Astrocyte (in vitro differentiated cells and primary cell): Measurements from ENCODE around the gene XAF1. TPM values are rescaled to one million over a fixed set of nuclear protein-coding genes. Genes with fewer than 3 reads are reported as not detected.
"Not testable (repeated sequence)": the region's sequence is repeated elsewhere in the genome, so short reads cannot be mapped to it uniquely, and the experiment has no call there.

Experiments
- DNase-seq: peaks from one replicate; pipeline ENCODE4 v3.0.0-alpha.2; 2010; ENCODE audit warnings: low read depth
- FAIRE-seq: peaks from 2 replicates; lab custom pipeline; 2011; peaks lifted over from hg19 to GRCh38; lab: Jason Lieb, UNC
- H2AFZ ChIP-seq: 2 replicates; pipeline ENCODE4 v1.6.0; 2012; ENCODE audit warnings: low read depth, low read length, inconsistent platforms
- H3K27ac ChIP-seq: 2 replicates; pipeline ENCODE4 v1.5.1; 2011; ENCODE audit warnings: low read depth, low read length, inconsistent platforms
- H3K27me3 ChIP-seq: 2 replicates; pipeline ENCODE4 v1.6.0; 2011; ENCODE audit warnings: low read length, inconsistent platforms; ENCODE audit not compliant: insufficient read depth
- H3K36me3 ChIP-seq: 2 replicates; pipeline ENCODE4 v1.5.1; 2011; ENCODE audit warnings: low read length, inconsistent platforms; ENCODE audit not compliant: insufficient read depth
- H3K4me1 ChIP-seq: 2 replicates; pipeline ENCODE4 v1.5.1; 2011; ENCODE audit warnings: low read length, inconsistent platforms; ENCODE audit not compliant: insufficient read depth
- H3K4me2 ChIP-seq: 2 replicates; pipeline ENCODE4 v1.6.0; 2012; ENCODE audit warnings: low read length, inconsistent platforms
- H3K4me3 ChIP-seq: 2 replicates; pipeline ENCODE4 v1.5.1; 2011; ENCODE audit warnings: low read depth, mild to moderate bottlenecking, low read length, inconsistent platforms; ENCODE audit not compliant: insufficient read depth
- H3K79me2 ChIP-seq: 2 replicates; pipeline ENCODE4 v1.6.0; 2012; ENCODE audit warnings: mild to moderate bottlenecking, low read length, inconsistent platforms; ENCODE audit not compliant: insufficient read depth
- H3K9ac ChIP-seq: 2 replicates; pipeline ENCODE4 v1.6.0; 2012; ENCODE audit warnings: mild to moderate bottlenecking, low read length, inconsistent platforms
- H3K9me3 ChIP-seq: 2 replicates; pipeline ENCODE4 v1.5.1; 2012; ENCODE audit warnings: low read depth, mild to moderate bottlenecking, low read length, inconsistent platforms; ENCODE audit not compliant: insufficient read depth
- H4K20me1 ChIP-seq: 2 replicates; pipeline ENCODE4 v1.6.0; 2012; ENCODE audit warnings: low read length, inconsistent platforms; ENCODE audit not compliant: insufficient read depth
- H3K27ac Mint-ChIP-seq: one replicate; pipeline ENCODE4 v1.8.0; 2021; ENCODE audit warnings: mild to moderate bottlenecking, mixed read lengths; ENCODE audit not compliant: unreplicated experiment
- H3K27me3 Mint-ChIP-seq: one replicate; pipeline ENCODE4 v1.8.0; 2021; ENCODE audit warnings: low read depth, mixed read lengths; ENCODE audit not compliant: unreplicated experiment
- H3K36me3 Mint-ChIP-seq: one replicate; pipeline ENCODE4 v1.8.0; 2021; ENCODE audit warnings: low read depth, mixed read lengths; ENCODE audit not compliant: unreplicated experiment
- H3K4me1 Mint-ChIP-seq: one replicate; pipeline ENCODE4 v1.8.0; 2021; ENCODE audit warnings: low read depth, mixed read lengths; ENCODE audit not compliant: unreplicated experiment
- H3K4me3 Mint-ChIP-seq: one replicate; pipeline ENCODE4 v1.8.0; 2021; ENCODE audit warnings: mild to moderate bottlenecking, moderate library complexity, mixed read lengths; ENCODE audit not compliant: unreplicated experiment
- H3K9me3 Mint-ChIP-seq: one replicate; pipeline ENCODE4 v1.8.0; 2021; ENCODE audit warnings: mild to moderate bottlenecking, mixed read lengths; ENCODE audit not compliant: unreplicated experiment
- EZH2 ChIP-seq: IDR thresholded peaks from 2 replicates; pipeline ENCODE4 v1.6.1; 2012; ENCODE audit warnings: mild to moderate bottlenecking, low read length, inconsistent platforms; ENCODE audit not compliant: insufficient read depth
- total RNA-seq: library from RNA; stranded (reverse); gene quantifications from 2 replicates; pipeline ENCODE4 v1.2.1, GENCODE V29; 2021
- TF ChIP-seq, protein P1 (sequence below): IDR thresholded peaks from 2 replicates; pipeline ENCODE4 v1.5.1; 2011; ENCODE audit warnings: low read depth, mild to moderate bottlenecking, inconsistent platforms, low read length, moderate library complexity; ENCODE audit not compliant: insufficient read depth

Gene XAF1
- total RNA-seq, 1 donor from 2014 or later = 50.9 TPM

DNA sequence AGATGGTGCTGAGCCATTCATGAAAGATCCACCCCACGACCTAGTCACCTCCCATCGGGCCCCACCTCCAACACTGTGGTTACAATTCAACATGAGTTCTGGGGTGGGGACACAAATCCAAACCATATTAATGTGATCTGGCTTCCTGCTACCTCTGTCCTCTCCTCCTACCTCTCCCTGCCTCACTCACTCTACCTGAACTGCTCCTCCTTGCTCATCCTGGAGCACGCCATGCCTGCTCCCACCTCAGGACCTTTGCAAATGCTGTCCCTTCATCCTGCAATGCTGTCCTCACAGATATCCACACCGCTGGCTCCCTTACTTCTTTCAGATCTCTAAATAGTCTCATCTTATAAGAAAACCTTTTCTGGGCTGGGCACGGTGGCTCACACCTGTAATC is 31.8 kb upstream of the XAF1 start:
- no peak overlapping the region for H2AFZ ChIP-seq
- no peak overlapping the region for H3K9ac ChIP-seq
- Mint-ChIP-seq H3K4me1 (no peaks in the 10 kb centered on the region), H3K27ac (no peak overlapping the region), H3K36me3 (peaks cover 2% of the 10 kb centered on the region), H3K27me3 (peaks cover 58% of the 10 kb centered on the region), H3K9me3 (peaks cover 11% of the 10 kb centered on the region), H3K4me3 (no peak overlapping the region)
- no peaks in the 10 kb centered on the region for H3K36me3 ChIP-seq
- TF ChIP-seq EZH2 = no peak
- TF ChIP-seq, protein P1, sequence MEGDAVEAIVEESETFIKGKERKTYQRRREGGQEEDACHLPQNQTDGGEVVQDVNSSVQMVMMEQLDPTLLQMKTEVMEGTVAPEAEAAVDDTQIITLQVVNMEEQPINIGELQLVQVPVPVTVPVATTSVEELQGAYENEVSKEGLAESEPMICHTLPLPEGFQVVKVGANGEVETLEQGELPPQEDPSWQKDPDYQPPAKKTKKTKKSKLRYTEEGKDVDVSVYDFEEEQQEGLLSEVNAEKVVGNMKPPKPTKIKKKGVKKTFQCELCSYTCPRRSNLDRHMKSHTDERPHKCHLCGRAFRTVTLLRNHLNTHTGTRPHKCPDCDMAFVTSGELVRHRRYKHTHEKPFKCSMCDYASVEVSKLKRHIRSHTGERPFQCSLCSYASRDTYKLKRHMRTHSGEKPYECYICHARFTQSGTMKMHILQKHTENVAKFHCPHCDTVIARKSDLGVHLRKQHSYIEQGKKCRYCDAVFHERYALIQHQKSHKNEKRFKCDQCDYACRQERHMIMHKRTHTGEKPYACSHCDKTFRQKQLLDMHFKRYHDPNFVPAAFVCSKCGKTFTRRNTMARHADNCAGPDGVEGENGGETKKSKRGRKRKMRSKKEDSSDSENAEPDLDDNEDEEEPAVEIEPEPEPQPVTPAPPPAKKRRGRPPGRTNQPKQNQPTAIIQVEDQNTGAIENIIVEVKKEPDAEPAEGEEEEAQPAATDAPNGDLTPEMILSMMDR = no peak
- no peaks in the 10 kb centered on the region for H3K4me1 ChIP-seq
- H3K27me3 ChIP-seq = peaks cover 6% of the 10 kb centered on the region
- H3K4me3 ChIP-seq = no peak overlapping the region
- H3K79me2 ChIP-seq = no peaks in the 10 kb centered on the region
- no peak for DNase-seq
- H4K20me1 ChIP-seq = no peaks in the 10 kb centered on the region
- FAIRE-seq = no peak
- H3K27ac ChIP-seq = no peak overlapping the region
- H3K9me3 ChIP-seq = no peaks in the 10 kb centered on the region
- H3K4me2 ChIP-seq = no peak overlapping the region

DNA sequence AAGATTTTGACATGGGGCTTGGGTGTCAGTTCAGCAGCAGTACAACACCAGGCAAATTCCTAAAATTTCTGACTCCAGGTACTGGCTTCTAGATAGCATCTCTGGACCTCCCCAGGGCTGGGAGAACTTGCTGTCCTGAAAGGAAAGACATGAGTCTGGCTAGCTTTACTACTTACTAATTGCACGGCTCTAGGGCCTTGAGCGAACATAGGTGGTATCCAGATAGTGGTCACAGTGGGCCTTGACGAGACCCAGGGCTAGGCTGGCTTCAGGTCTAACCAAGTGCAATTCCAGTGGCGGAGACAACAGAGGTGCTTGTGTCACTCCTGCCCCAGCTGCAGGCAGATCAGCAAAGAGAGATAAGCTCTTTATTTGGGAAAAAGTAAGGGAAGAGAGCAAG is 26.3 kb upstream of the XAF1 start:
- TF ChIP-seq, protein P1 = no peak
- no peak for TF ChIP-seq EZH2
- Histone ChIP-seq H3K79me2 (no peaks in the 10 kb centered on the region), H3K4me1 (no peaks in the 10 kb centered on the region), H3K36me3 (no peaks in the 10 kb centered on the region), H4K20me1 (no peaks in the 10 kb centered on the region), H3K9ac (no peak overlapping the region), H3K27me3 (peaks cover 5% of the 10 kb centered on the region), H2AFZ (no peak overlapping the region), H3K4me3 (no peak overlapping the region), H3K9me3 (no peaks in the 10 kb centered on the region), H3K4me2 (no peak overlapping the region), H3K27ac (no peak overlapping the region)
- DNase-seq = no peak
- no peak overlapping the region for H3K4me3 Mint-ChIP-seq
- no peak for FAIRE-seq
- peaks cover 32% of the 10 kb centered on the region for H3K27me3 Mint-ChIP-seq
- H3K4me1 Mint-ChIP-seq = peaks cover 1% of the 10 kb centered on the region
- peaks cover 2% of the 10 kb centered on the region for H3K36me3 Mint-ChIP-seq
- H3K9me3 Mint-ChIP-seq = peaks cover 6% of the 10 kb centered on the region
- H3K27ac Mint-ChIP-seq = no peak overlapping the region

GRCh38 chr17:6746665-6747064 is 9.2 kb upstream of the XAF1 start:
- H3K79me2 ChIP-seq, H3K36me3 Mint-ChIP-seq, DNase-seq, H4K20me1 ChIP-seq, H3K9ac ChIP-seq, H3K4me1 Mint-ChIP-seq, H3K4me3 ChIP-seq, H3K27ac Mint-ChIP-seq, H3K4me2 ChIP-seq, H3K9me3 ChIP-seq, H3K27me3 Mint-ChIP-seq, H2AFZ ChIP-seq, FAIRE-seq, H3K36me3 ChIP-seq, H3K4me1 ChIP-seq, H3K27ac ChIP-seq, H3K4me3 Mint-ChIP-seq, H3K9me3 Mint-ChIP-seq, H3K27me3 ChIP-seq: not testable (repeated sequence)
